Measurements from ENCODE around the gene HEG1.

HEG1 gene

GRCh38 chr3:124934577-124934976 is 121.2 kb downstream of the HEG1 start, which contains the start of gene MUC13:
TSS of gene MUC13 (minus strand) at chr3:124934751. CDS start at chr3:124934712, 39 bp downstream.
- H3K36me3 Mint-ChIP-seq (ENCODE audit: insufficient read depth) = no peaks in the 10 kb centered on the region
- ATAC-seq (replicated peaks; ENCODE audit: extremely low read depth, poor library complexity, severe bottlenecking) = no peak
- DNase-seq (ENCODE audit: low spot score in 2 of 2) = no peak
- H3K4me3 Mint-ChIP-seq = no peak within 1 kb of the TSS
- no peak within 1 kb of the TSS for H3K27ac Mint-ChIP-seq (ENCODE audit: low read depth)
- H3K9me3 Mint-ChIP-seq = no peaks in the 10 kb centered on the region
- peaks cover 28% of the 10 kb centered on the region for H3K27me3 Mint-ChIP-seq
- H3K4me1 Mint-ChIP-seq = no peaks in the 10 kb centered on the region

GRCh38 chr3:124928333-124929202 is 127.2 kb downstream of the HEG1 start:
- Mint-ChIP-seq H3K4me3 (no peak overlapping the region), H3K27me3 (peaks cover 12% of the 10 kb centered on the region), H3K4me1 (no peaks in the 10 kb centered on the region), H3K27ac (ENCODE audit: low read depth) (no peak overlapping the region), H3K36me3 (ENCODE audit: insufficient read depth) (no peaks in the 10 kb centered on the region), H3K9me3 (no peaks in the 10 kb centered on the region)
- ATAC-seq (replicated peaks; ENCODE audit: extremely low read depth, poor library complexity, severe bottlenecking) = peak; percentile 56
- DNase-seq (ENCODE audit: low spot score in 2 of 2) = peak; percentile 20 to 29

DNA sequence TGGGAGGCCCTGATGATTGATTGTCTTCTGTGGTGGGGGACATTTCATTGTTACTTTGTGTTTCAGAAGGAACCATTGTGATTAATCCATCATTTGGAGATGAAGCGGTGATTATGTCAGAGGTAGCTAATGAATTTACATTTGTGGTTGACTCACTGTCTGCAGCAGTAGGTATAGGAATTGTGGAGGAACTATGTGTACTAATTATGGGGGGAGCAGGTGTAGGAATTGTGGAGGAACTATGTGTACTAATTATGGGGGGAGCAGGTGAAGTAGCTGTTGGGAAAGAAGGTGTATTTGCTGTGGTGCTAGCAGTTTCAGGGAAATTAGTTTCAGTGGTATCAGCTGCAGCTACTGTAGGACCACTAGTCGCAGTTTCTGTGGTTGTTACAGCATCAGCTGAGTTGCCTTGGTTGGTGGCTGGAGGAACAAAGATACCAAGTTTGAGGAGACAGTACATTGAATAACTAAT is 128.2 kb downstream of the HEG1 start:
- peaks cover 16% of the 10 kb centered on the region for H3K27me3 Mint-ChIP-seq
- H3K9me3 Mint-ChIP-seq = no peaks in the 10 kb centered on the region
- no peak for DNase-seq (ENCODE audit: low spot score in 2 of 2)
- H3K27ac Mint-ChIP-seq (ENCODE audit: low read depth) = no peak overlapping the region
- no peak overlapping the region for H3K4me3 Mint-ChIP-seq
- no peak for ATAC-seq (replicated peaks; ENCODE audit: extremely low read depth, poor library complexity, severe bottlenecking)
- no peaks in the 10 kb centered on the region for H3K36me3 Mint-ChIP-seq (ENCODE audit: insufficient read depth)
- H3K4me1 Mint-ChIP-seq = no peaks in the 10 kb centered on the region

DNA sequence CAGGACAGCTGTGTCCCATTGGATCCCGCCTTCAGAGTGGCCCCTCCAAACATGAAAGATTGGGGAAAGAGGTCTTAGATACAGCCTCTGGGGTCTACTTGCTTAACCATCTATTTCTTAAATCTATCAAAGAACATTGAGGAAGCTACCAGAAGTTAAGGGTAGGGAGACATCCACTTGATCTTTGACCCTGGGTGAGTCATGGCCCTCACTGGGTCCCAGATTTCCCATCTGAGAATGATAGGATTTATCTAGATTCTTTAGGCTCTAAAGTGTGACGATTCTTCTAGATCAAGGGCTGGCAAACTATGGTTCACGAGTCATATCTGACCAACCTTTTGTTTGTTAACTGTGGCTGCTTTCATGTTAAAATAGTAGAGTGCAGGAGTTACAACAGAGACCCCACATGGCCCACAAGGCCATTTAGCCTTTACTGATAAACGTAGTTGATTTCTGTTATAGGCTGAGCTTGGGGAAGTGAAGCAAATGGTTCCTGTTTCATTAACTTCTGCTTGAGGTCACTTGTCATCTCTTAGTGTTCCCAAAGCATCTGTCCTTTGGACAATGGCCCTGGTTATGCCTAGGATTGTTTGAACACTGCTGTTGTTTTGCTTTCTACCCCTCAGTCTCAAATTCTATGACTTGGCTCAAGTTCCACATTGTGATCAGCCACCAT is 129.2 kb downstream of the HEG1 start:
- H3K4me3 Mint-ChIP-seq = no peak overlapping the region
- no peak for DNase-seq (ENCODE audit: low spot score in 2 of 2)

DNA sequence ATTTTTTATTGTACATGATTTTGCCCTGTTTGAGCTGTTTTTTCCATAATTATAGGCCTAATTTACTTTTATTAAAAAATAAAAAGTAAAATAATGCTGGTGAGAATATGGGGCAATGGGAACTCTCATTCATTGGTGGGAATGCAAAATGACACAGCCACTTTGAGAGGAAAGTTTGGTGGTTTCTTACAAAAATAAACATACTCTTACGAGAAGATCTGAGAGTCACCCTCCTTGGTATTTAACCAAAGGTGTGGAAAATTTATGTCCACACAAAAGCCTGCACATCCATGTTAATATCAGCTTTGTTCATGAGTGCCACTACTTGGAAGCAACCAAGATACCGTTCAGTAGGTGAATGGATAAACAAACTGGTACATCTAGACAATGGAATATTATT is 131.1 kb downstream of the HEG1 start:
- no peaks in the 10 kb centered on the region for H3K36me3 Mint-ChIP-seq (ENCODE audit: insufficient read depth)
- no peaks in the 10 kb centered on the region for H3K9me3 Mint-ChIP-seq
- no peak for ATAC-seq (replicated peaks; ENCODE audit: extremely low read depth, poor library complexity, severe bottlenecking)
- no peaks in the 10 kb centered on the region for H3K4me1 Mint-ChIP-seq
- H3K4me3 Mint-ChIP-seq = no peak overlapping the region
- no peak overlapping the region for H3K27ac Mint-ChIP-seq (ENCODE audit: low read depth)
- peaks cover 16% of the 10 kb centered on the region for H3K27me3 Mint-ChIP-seq
- DNase-seq (ENCODE audit: low spot score in 2 of 2) = no peak

More for the DNA sequence above, 129.2 kb downstream of the HEG1 start:
- H3K27me3 Mint-ChIP-seq = peaks cover 16% of the 10 kb centered on the region
- H3K4me1 Mint-ChIP-seq = no peaks in the 10 kb centered on the region
- H3K36me3 Mint-ChIP-seq (ENCODE audit: insufficient read depth) = no peaks in the 10 kb centered on the region
- H3K9me3 Mint-ChIP-seq = no peaks in the 10 kb centered on the region
- no peak overlapping the region for H3K27ac Mint-ChIP-seq (ENCODE audit: low read depth)
- no peak for ATAC-seq (replicated peaks; ENCODE audit: extremely low read depth, poor library complexity, severe bottlenecking)

GRCh38 chr3:124923833-124924232 is 132.0 kb downstream of the HEG1 start:
- no peak overlapping the region for H3K27ac Mint-ChIP-seq (ENCODE audit: low read depth)
- H3K4me3 Mint-ChIP-seq = no peak overlapping the region
- no peaks in the 10 kb centered on the region for H3K4me1 Mint-ChIP-seq
- H3K36me3 Mint-ChIP-seq (ENCODE audit: insufficient read depth) = no peaks in the 10 kb centered on the region
- peaks cover 16% of the 10 kb centered on the region for H3K27me3 Mint-ChIP-seq
- no peak for ATAC-seq (replicated peaks; ENCODE audit: extremely low read depth, poor library complexity, severe bottlenecking)
- no peaks in the 10 kb centered on the region for H3K9me3 Mint-ChIP-seq
- no peak for DNase-seq (ENCODE audit: low spot score in 2 of 2)

- no peak for ATAC-seq (replicated peaks; ENCODE audit: extremely low read depth, poor library complexity, severe bottlenecking)
Observed at GRCh38 chr3:124920718-124921117, 135.1 kb downstream of the HEG1 start.

DNA sequence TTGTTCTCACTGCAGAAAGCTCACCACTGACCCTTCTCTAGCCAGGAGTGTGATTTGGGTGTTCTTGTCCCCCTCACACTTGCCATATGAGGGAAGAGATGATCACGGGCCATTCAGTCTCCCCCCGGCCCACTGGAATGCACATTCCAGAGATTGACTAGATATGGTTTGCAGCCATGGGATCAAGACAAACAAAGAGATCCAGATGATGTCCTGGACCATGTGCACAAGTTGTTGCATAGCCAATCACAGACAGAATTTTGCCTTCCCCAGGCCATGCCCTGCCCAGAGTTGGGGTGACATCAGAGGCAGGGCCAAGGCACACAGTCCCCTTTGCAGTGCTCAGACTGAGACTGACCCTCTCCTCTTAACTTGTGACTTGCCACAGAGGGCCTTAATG is 136.0 kb downstream of the HEG1 start:
- H3K4me1 Mint-ChIP-seq = no peaks in the 10 kb centered on the region

More at GRCh38 chr3:124920718-124921117, 135.1 kb downstream of the HEG1 start:
- Mint-ChIP-seq H3K36me3 (ENCODE audit: insufficient read depth) (peaks cover 3% of the 10 kb centered on the region), H3K27ac (ENCODE audit: low read depth) (no peak overlapping the region), H3K4me3 (no peak overlapping the region), H3K4me1 (no peaks in the 10 kb centered on the region), H3K27me3 (peaks cover 42% of the 10 kb centered on the region), H3K9me3 (no peaks in the 10 kb centered on the region)
- no peak for DNase-seq (ENCODE audit: low spot score in 2 of 2)

DNA sequence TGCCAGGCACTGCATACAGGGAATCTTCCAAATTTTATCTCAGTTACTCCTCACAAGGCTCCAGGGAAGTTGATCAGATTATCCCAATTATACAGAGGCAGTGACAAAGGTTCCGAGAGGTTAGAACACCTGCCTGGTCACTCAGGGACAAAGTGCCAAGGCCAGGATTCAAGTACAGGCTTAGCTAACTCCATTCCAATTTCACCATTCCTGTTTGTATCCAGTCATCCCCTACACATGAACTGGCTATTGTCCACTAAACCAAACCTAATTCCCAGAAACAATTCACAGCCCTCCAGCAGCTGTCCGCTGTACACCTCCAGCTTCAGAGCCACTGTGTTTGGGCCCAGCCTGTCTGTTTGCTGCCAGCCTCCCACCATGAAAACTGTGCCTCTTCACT is 137.3 kb downstream of the HEG1 start:
- Mint-ChIP-seq H3K27ac (ENCODE audit: low read depth) (no peak overlapping the region), H3K4me3 (no peak overlapping the region), H3K36me3 (ENCODE audit: insufficient read depth) (peaks cover 3% of the 10 kb centered on the region), H3K27me3 (peaks cover 33% of the 10 kb centered on the region), H3K9me3 (no peaks in the 10 kb centered on the region), H3K4me1 (no peaks in the 10 kb centered on the region)
- no peak for ATAC-seq (replicated peaks; ENCODE audit: extremely low read depth, poor library complexity, severe bottlenecking)
- no peak for DNase-seq (ENCODE audit: low spot score in 2 of 2)

More for the DNA sequence above, 136.0 kb downstream of the HEG1 start:
- peaks cover 45% of the 10 kb centered on the region for H3K27me3 Mint-ChIP-seq
- no peaks in the 10 kb centered on the region for H3K9me3 Mint-ChIP-seq
- H3K36me3 Mint-ChIP-seq (ENCODE audit: insufficient read depth) = peaks cover 3% of the 10 kb centered on the region
- H3K4me3 Mint-ChIP-seq = no peak overlapping the region
- DNase-seq (ENCODE audit: low spot score in 2 of 2) (no peak), ATAC-seq (replicated peaks; ENCODE audit: extremely low read depth, poor library complexity, severe bottlenecking) (no peak)
- H3K27ac Mint-ChIP-seq (ENCODE audit: low read depth) = no peak overlapping the region

DNA sequence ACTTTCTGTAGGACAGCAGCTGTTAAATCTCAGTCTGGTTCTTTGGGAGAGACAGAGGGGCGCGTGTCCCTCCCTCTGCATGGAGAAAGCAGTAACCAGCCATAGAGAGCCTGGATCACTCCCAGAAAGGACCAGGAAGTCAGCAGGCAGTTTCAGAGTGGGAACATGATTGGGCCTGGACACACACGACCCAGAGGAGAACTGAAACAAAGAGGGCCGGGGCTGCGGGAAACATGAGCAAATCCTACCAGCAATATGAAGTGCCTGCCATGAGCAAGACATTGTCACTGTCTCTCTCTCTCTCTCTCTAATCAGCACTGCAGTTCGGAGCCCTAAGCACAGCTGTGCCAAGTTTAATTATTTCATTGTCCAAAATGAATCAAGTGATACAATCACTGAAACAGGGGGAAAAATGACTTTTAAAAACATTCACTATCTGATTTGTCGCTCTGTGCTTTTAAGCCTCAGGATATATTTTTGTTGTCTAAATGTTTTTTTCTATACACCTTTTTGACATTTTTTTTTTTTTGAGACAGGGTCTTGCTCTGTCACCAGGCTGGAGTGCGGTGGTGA is 138.9 kb downstream of the HEG1 start:
- DNase-seq (ENCODE audit: low spot score in 2 of 2) = no peak
- H3K36me3 Mint-ChIP-seq (ENCODE audit: insufficient read depth) = peaks cover 3% of the 10 kb centered on the region
- no peak overlapping the region for H3K27ac Mint-ChIP-seq (ENCODE audit: low read depth)
- H3K9me3 Mint-ChIP-seq = no peaks in the 10 kb centered on the region
- H3K4me3 Mint-ChIP-seq = no peak overlapping the region
- H3K27me3 Mint-ChIP-seq = peaks cover 29% of the 10 kb centered on the region
- no peak for ATAC-seq (replicated peaks; ENCODE audit: extremely low read depth, poor library complexity, severe bottlenecking)
- no peaks in the 10 kb centered on the region for H3K4me1 Mint-ChIP-seq
